ENCODE measurements around the gene C2CD3. TPM values are rescaled to one million over a fixed set of nuclear protein-coding genes. Genes with fewer than 3 reads are reported as not detected.

The C2CD3 gene
- total RNA-seq, 1 donor from 2014 or later = 40.9 TPM

- H3K27me3 Mint-ChIP-seq = no peaks in the 10 kb centered on the region
- no peak for TF ChIP-seq CTCF (IDR thresholded peaks at IDR 0.05; ENCODE audit: unreplicated experiment)
- no peak for DNase-seq (ENCODE audit: low spot score, unreplicated experiment)
- H3K27ac Mint-ChIP-seq = peak overlapping the region; percentile 37
- H3K4me1 Mint-ChIP-seq (ENCODE audit: low read depth) = no peaks in the 10 kb centered on the region
- no peak overlapping the region for H3K4me3 Mint-ChIP-seq (ENCODE audit: low read depth)
- H3K36me3 Mint-ChIP-seq (ENCODE audit: insufficient read depth) = peaks cover 24% of the 10 kb centered on the region
- H3K9me3 Mint-ChIP-seq (ENCODE audit: low read depth) = no peaks in the 10 kb centered on the region
Observed at GRCh38 chr11:74162681-74163467, 7.9 kb downstream of the C2CD3 start.

- no peaks in the 10 kb centered on the region for H3K27me3 Mint-ChIP-seq
- no peaks in the 10 kb centered on the region for H3K9me3 Mint-ChIP-seq (ENCODE audit: low read depth)
- no peak for DNase-seq (ENCODE audit: low spot score, unreplicated experiment)
Observed at GRCh38 chr11:74159642-74160041, 11.2 kb downstream of the C2CD3 start.

DNA sequence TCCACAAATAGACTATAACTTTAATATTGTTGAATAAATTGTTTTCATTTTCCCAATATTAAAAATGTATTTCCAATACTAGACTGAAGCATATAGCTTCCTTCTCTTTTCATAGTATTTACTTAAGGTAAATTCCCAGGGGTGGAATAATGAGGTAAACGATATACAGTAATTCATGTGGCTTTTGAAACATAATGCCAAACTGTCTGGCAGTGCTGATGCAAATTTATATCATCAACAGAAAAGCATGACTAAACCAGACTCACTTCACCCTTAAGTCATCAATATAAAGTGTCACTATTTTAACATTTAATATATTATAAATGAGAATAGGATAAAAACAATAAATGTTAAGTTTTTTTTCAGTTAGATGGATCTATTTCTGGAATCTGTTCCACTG is 13.6 kb downstream of the C2CD3 start:
- H3K4me3 Mint-ChIP-seq (ENCODE audit: low read depth) = no peak overlapping the region
- peaks cover 29% of the 10 kb centered on the region for H3K36me3 Mint-ChIP-seq (ENCODE audit: insufficient read depth)

More at GRCh38 chr11:74159642-74160041, 11.2 kb downstream of the C2CD3 start:
- no peak overlapping the region for H3K27ac Mint-ChIP-seq
- peaks cover 23% of the 10 kb centered on the region for H3K36me3 Mint-ChIP-seq (ENCODE audit: insufficient read depth)
- no peak for TF ChIP-seq CTCF (IDR thresholded peaks at IDR 0.05; ENCODE audit: unreplicated experiment)
- H3K4me1 Mint-ChIP-seq (ENCODE audit: low read depth) = no peaks in the 10 kb centered on the region
- no peak overlapping the region for H3K4me3 Mint-ChIP-seq (ENCODE audit: low read depth)

GRCh38 chr11:74154620-74155281 is 16.1 kb downstream of the C2CD3 start:
- H3K27me3 Mint-ChIP-seq = no peaks in the 10 kb centered on the region

More for the DNA sequence above, 13.6 kb downstream of the C2CD3 start:
- no peak for TF ChIP-seq CTCF (IDR thresholded peaks at IDR 0.05; ENCODE audit: unreplicated experiment)
- Mint-ChIP-seq H3K27ac (no peak overlapping the region), H3K27me3 (no peaks in the 10 kb centered on the region), H3K9me3 (ENCODE audit: low read depth) (peaks cover 10% of the 10 kb centered on the region), H3K4me1 (ENCODE audit: low read depth) (no peaks in the 10 kb centered on the region)
- no peak for DNase-seq (ENCODE audit: low spot score, unreplicated experiment)

More at GRCh38 chr11:74154620-74155281, 16.1 kb downstream of the C2CD3 start:
- H3K27ac Mint-ChIP-seq = no peak overlapping the region
- no peak overlapping the region for H3K4me3 Mint-ChIP-seq (ENCODE audit: low read depth)
- no peak for DNase-seq (ENCODE audit: low spot score, unreplicated experiment)
- peaks cover 25% of the 10 kb centered on the region for H3K36me3 Mint-ChIP-seq (ENCODE audit: insufficient read depth)
- H3K9me3 Mint-ChIP-seq (ENCODE audit: low read depth) = peaks cover 10% of the 10 kb centered on the region
- TF ChIP-seq CTCF (IDR thresholded peaks at IDR 0.05; ENCODE audit: unreplicated experiment) = no peak
- no peaks in the 10 kb centered on the region for H3K4me1 Mint-ChIP-seq (ENCODE audit: low read depth)
